HG02798 (cell line): ENCODE data around the gene PET100.

Experiments
- ATAC-seq: cut with Tn5 transposase; IDR thresholded peaks from one replicate; pipeline ENCODE4 v1.9.1; 2021; ENCODE audit warnings: mild to moderate bottlenecking; ENCODE audit not compliant: unreplicated experiment, poor library complexity

The PET100 gene

DNA sequence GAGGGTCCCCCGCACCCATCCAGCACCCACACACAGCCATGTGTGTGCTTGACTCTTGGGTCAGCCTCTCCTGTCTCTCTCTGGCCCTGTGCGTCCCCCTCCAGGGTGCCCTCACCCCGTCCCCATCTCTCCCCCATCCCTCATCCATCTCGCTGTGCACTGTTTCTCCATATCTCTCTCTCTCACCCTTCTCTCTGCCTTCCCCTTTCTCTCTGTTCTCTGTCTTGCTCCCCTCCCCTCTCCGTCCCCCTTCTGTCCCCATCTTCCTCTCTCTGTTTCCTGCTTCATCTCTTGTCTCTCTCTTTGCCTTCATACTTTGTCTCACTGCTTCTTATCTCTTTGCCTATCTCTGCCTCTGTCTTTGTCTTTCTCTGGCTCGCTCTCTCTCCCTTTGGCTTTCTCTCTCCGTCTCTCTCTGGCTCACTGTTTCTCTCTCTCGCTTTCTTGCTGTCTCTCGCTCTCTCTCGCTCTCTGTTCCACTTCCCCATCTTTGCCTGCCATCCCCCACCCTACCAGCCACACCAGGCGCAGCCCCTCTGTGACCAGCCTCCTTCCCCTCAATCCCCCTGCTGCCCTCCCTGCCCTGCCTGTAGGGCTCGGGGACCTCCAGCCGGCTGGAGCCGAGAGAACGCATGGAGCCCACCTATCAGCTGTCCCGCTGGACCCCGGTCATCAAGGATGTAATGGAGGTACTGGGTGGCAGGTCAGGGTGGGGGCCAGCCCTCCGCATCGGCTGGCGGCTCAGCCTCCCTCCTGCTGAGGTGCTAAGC is 16.2 kb downstream of the PET100 start:
- no peak for ATAC-seq

DNA sequence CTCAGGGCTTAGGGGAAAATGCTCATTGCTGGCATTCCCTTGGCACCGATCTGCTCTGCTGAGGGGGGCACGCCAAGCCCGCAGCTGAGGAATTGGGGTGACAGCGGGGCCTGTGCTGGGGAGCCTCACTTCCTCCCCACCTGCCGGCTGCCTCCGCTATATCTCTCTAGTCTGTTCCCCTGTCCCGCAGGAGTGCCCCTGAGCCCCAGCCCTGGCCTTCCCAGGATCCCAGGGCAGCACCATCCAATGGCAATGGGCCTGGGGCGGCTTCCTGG is 16.8 kb downstream of the PET100 start:
- ATAC-seq: no peak

DNA sequence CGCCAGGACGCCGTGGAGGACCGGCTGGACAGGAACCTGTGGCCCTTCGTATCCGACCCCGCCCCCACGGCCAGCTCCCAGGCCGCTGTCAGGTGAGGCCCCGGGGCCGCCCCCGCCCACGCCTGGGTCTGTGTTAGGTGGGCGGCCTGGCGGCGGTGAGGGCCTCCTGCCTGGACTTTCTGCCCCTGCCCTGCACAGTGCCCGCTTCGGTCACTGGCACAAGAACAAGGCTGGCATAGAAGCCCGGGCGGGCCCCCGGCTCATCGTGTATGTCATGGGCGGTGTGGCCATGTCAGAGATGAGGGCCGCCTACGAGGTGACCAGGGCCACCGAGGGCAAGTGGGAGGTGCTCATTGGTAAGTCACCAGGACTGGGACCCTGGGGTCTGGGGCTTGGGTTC is 17.6 kb downstream of the PET100 start:
- no peak for ATAC-seq

DNA sequence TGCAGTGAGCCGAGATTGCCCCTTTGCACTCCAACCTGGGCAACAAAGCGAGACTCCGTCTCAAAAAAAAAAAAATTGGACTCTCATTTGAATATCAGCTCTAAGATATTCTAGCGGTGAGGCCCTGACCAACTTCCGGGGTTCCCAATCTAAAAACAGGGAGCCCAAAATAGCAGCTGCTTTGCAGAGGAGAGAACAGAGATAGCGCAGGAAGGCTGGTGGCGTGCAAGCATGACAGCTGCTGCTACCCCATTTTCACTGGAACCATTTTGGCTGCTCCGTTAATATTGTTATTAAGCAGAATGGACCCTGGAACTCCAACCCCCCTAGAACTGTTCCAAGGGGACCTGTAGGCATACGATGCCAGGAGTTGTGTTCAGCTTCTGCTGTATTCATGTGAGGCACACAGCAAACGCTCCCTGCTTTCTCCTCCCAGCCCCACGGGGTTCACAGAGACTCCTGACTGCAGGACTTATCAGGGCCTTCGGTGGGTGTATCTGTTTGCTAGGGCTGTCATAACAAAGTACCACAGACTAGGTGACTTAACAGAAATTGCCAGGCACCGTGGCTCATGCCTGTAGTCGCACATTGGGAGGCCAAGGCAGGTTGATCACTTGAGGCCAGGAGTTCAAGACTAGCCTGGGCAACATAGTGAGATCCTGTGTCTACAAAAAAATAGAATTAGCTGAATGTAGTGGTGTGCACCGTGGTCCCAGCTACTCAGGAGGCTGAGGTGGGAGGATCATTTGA is 18.8 kb downstream of the PET100 start:
- no peak for ATAC-seq

DNA sequence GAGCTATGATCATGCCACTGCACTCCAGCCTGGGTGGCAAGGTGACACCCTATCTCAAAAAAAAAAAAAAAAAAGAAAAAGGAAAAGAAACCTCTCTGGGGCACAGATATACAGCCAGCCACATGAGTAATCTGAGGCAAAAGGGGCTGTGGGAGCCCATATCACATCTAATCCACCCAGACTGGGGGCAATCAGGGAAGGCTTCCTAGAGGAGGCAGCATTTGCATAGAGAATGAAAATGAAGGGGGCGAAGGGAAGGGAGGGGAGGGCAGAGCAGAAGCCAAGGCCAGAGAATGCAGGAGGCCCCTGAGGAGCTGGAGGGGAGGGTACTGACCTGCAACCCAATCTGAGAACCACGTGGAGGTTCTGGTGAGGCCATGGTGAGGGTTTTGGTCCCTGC is 20.6 kb downstream of the PET100 start:
- no peak for ATAC-seq

DNA sequence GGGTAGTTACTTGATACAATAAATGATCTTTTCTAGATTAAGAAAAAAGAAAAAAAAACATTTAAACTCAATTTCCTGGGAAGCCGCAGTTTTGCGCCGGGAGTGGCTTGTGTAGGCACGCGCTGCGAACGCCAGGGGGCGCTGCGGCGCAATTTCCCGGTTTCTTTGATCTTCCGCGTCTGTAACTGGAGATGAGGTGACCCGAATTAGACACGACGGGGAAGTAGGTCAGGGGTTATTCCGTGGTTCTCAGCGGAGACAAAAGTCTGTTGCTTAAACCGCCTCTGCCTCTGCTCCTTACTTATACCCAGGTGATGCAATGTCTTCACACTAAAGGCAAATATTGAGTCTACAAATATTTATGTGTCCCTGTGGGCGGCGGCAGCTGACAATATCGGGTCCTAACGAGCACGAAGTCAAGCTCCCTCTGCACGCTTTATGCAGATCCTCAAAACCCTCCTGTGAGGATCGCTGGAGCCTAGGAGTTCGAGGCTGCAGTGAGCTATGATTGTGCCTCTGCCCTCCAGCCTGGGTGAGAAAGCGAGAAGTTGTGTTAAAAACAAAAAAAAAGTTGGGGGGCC is 22.6 kb downstream of the PET100 start:
- peak; percentile 55 for ATAC-seq

DNA sequence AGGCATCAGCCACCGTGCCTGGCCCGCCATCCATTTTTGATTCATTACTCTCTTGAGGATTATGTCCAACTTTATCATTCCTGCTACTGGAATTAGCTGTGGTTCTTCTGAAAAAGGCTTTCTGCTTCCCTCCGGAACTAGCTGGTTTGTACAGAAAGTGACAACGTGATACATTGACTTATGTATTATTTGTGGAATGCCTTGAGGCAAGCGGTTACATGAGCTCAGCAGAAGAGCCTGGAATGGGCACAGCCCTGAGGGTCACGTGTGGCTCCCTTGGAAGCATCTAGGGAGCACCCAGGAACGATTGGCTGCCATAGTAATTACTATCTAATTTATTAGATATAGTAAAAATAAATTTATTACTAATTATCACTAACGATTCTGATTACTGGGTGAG is 24.8 kb downstream of the PET100 start:
- ATAC-seq: no peak

DNA sequence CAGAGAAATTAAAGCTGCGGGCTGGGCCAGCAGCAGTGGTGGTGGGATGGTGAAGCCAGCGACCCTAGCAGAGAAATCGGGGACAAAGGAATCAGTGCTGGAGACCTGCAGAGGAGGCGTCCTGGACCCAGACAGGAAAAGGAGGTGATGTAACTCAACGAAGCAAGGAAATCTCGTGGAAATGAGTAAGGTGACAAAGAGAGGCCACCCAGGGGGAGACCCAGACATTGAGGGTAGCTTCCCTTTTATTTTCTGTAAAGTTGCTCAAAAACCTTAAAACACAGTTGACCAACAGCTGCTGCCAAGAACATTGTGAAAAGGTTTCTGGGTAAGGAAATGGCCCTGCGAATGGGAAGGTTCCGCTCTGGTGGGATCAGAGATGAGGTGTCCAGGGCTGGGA is 26.0 kb downstream of the PET100 start:
- no peak for ATAC-seq

DNA sequence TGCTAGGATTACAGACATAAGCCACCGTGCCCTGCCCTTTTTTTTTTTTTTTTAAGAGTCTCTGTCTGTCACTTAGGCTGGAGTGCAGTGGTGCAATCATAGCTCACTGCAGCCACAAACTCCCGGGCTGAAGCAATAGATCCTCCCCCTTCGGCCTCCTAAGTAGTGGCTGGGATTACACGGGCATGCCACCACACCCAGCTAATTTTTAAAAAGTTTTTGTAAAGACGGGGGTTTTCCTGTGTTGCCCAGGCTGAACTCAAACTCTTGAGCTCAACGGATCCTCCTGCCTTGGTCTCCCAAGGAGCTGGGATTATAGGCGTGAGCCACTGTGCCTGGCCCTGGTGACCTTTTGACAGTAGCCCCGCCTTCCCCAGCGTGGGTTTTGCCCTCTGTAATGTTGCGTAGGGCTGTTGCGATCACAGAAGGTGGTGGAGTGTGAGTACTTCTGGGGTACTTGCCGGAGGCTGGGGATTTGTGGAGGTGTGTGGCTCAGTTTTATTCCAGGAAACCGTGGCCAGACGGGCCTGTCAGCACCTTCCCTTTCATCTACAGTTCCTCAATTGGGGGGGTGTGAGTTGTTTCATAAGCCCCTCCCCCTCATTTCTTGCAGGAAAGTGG is 27.6 kb downstream of the PET100 start:
- no peak for ATAC-seq

DNA sequence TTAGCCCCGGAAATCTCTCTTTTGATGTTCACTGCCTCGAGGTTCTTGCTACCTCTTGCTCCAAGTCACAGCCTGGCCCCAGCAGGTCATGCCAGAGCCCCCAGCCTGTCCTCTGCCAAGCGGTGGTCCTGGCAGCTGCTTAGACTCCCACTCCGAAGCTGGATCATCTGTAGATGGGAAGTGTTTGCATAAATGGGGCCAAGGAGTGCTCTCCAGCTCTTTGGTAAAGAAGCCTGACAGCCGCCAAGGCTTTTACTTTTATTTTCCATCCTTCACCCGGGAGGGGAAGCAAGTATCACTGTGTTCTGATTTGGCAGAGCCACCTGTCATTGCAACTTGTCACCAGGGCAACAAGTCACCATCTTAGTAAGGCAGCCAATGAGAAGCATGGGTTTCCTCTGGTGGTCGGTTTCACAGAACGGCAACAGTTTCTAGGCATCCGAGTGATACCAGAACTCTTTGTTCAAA is 28.7 kb downstream of the PET100 start:
- peak; percentile 75 for ATAC-seq

DNA sequence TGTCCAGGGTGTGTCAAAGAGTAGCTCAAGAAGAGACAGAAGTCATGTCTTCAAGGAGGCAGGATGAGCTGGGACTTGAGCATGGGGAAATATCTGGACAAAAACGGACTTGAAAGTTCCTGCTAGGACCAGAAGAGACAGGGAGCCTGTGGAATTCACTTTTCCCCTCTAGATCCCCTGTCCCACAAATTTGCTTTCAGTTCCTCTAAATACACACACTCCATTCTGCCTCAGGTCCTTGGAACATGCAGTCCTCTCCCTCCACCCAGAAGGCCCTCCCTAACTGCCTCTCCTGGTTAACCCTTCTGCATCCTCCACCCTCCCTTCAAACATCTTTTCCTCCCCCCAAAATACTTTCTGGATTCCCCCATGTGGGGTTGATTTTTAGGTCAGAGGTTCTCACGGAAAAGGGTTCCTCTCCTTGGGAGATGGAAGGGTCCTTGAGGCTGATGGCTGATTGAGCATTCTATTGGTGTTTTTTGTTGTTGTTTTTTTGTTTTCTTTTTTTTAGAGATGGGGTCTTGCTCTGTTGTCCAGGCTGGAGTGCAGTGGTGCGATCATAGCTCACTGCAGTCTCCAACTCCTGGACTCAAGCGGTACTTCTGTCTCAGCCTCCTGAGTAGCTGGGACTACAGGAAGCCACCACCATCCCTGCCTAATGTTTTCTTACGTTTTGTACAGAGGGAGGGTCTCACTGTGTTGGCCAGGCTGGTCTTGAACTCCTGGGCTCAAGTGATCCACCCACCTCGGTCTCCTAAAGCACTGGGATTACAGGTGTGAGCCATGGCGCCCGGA is 32.3 kb downstream of the PET100 start:
- ATAC-seq: no peak

DNA sequence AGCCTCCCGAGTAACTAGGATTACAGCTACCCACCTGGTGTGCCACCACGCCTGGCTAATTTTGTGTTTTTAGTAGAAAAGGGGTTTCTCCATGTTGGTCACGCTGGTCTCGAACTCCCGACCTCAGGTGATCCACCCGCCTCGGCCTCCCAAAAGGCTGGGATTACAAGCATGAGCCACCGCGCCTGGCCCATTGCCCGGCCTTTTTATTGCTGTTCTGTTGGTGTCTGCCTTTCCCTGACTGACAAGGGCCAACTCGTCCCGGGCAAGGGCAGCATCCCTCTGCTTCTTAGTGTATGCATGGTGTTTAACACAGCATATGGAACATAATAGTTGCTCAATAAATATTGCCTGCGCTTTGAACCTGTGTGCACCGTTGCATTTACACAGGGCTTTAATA is 33.1 kb downstream of the PET100 start:
- no peak for ATAC-seq

DNA sequence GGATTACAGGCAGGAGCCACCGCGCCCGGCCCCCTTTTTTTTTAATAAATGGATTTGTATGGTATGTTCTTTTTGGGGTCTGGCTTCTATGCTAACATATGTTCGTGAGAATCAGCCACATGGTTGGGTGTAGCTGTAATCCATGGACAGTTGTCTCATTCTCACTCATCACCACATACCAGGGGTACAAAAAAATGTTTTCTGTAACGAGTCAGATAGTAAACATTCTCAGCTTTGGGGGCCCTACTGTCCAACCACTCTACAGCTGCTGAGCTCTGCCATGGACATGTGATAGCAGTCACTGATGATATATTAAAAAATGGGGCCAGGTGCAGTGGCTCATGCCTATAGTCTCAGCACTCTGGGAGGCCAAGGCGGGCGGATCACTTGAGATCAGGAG is 34.1 kb downstream of the PET100 start:
- no peak for ATAC-seq

DNA sequence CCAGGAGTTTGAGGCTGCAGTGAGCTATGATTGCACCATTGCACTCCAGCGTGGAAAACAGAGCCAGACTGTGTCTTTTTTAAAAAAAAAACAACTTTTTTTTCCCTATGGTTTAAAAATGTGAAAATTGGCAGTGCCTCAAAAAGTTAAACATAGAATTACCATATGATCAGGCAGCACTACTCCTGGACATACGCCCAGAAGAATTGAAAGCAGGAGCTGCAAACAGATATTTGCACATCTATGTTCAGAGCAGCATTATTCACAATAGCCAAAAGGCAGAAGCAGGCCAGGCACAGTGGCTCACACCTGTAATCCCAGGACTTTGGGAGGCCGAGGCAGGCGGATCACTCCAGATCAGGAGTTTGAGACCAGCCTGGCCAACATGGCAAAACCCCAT is 35.5 kb downstream of the PET100 start:
- ATAC-seq: no peak

DNA sequence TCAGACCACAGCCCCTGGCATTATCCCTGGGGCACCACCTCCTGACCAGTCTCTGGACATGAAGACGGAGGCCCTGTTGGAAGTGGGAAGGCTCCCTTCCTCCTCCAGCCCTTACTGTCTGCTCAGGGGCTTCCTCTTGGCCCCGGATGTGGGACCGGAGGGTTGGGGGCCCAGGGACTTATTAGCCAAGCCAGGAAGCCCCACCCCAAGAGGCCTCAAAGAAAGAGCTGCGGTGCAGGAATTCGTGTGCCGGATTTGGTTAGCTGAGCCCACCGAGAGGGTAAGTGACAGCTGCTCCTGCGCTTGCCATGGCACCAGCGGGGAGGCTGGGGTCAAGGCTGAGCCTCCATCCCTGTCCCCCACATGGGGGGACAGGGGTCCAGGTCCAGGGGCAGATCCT is 39.2 kb downstream of the PET100 start, which contains the start of gene RETN:
Gene RETN, plus strand, starts transcription at position 208 of the 400 bp plus-strand sequence. CDS start 278 bp downstream, outside the sequence.
- ATAC-seq: no peak

DNA sequence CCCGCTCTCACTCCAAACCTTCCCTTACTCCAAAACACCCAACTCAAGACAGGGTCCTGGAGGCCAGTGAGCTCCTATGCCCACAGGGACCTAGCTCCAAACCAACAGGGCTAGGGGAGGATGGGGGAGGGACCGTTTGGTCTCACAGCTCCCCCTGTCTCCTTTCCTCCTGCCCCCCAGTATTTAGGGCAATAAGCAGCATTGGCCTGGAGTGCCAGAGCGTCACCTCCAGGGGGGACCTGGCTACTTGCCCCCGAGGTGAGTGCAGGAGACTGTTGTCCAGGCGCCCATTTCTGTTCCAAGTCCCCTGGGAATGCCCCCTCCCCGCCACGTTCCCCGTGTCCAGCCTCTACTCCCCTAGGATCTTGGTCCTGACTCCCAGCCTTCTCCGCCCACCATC is 40.0 kb downstream of the PET100 start:
- ATAC-seq: no peak

DNA sequence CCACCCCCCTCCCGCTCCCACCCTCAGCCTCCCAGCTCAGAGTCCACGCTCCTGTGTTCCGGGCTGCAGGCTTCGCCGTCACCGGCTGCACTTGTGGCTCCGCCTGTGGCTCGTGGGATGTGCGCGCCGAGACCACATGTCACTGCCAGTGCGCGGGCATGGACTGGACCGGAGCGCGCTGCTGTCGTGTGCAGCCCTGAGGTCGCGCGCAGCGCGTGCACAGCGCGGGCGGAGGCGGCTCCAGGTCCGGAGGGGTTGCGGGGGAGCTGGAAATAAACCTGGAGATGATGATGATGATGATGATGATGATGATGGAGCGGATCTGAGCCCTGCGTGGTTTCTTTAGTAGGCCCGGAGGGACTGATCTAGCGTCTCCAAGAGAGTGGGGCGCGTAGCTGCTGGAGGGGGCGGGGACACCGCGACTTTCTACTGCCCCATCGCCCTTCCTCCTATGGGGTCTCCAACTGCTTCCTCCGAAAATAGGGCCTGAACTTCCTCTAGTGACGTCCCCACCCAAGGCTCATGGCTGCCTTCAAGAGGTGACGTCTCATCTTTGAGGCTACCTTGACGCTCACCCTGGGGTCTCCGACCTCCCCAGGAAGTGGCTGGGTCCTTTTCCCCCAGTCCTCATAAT is 40.7 kb downstream of the PET100 start:
- ATAC-seq: no peak

DNA sequence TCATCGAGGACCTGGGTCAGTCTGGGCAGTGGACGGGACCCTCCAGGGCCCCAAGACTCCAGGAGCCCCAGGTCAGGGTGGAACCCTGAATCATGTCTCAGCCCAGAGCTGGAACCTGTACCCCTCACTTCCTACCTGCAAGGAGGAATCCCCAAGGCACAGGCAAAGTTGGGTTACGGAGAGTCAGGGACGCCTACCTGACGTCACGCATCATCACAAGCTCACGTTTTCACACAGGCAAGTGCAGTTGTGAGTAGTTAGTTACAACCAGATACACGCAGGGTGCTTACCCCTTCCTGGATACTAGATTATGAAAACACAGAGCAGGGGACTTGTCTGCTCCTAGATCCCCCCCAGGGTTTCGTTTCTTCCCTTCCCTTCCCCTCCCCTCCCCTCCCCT is 41.2 kb downstream of the PET100 start:
- ATAC-seq: no peak

DNA sequence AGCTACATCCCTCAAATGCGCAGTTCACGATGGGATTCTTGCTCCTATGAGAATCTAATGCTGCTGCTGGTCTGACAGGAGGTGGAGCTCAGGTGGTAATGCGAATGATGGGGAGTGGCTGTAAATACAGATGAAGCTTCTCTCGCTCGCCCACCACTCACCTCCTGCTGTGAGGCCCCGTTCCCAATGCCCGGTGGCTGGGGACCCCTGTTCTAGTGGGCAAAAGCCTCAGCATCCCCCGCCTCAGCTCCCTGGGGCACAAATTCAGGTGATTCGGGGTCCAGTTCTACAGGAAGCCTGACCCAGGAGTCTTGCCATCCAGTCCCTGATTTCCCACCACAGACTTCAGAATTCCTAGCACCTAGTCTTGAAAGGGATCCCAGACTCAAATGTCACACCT is 42.9 kb downstream of the PET100 start:
- no peak for ATAC-seq
